IgD-negative memory B cell (primary cell): Measurements from ENCODE around the gene VASN. TPM values are rescaled to one million over a fixed set of nuclear protein-coding genes. Genes with fewer than 3 reads are reported as not detected.

Source experiments
- polyA plus RNA-seq: library from polyadenylated mRNA; unstranded; fragments of 300-500 nt; fragmentation: Illumina TruSeq; gene quantifications from one replicate; pipeline ENCODE4 v1.2.3, GENCODE V29; 2021

Gene VASN
- polyA plus RNA-seq, 1 donor from 2014 or later = 0.45 TPM

Other genes with a start within 250 kb of the VASN start
- gene SRL, start 129.8 kb upstream of the VASN start, polyA plus RNA-seq = not detected
- 1.2 TPM for gene TFAP4, start 98.8 kb upstream of the VASN start, polyA plus RNA-seq
- gene GLIS2, start 55.8 kb upstream of the VASN start, polyA plus RNA-seq = not detected
- 40.4 TPM for gene PAM16, start 20.5 kb upstream of the VASN start, polyA plus RNA-seq
- gene CORO7, start 44.7 kb downstream of the VASN start, polyA plus RNA-seq = 108 TPM
- 42.7 TPM for gene DNAJA3, start 54.0 kb downstream of the VASN start, polyA plus RNA-seq
- 45.3 TPM for gene NMRAL1, start 102.8 kb downstream of the VASN start, polyA plus RNA-seq
- 75.9 TPM for gene HMOX2, start 104.5 kb downstream of the VASN start, polyA plus RNA-seq
- gene CDIP1, start 166.9 kb downstream of the VASN start, polyA plus RNA-seq = 28.5 TPM
- 0.05 TPM for gene C16orf96, start 184.5 kb downstream of the VASN start, polyA plus RNA-seq
- 6.7 TPM for gene UBALD1, start 243.0 kb downstream of the VASN start, polyA plus RNA-seq